Ishikawa (cell line): ENCODE measurements around the gene SLC35A1.

Experiments
- CEBPB ChIP-seq: IDR thresholded peaks from 2 replicates; pipeline ENCODE4 v1.6.1; 2012
- RAD21 ChIP-seq: IDR thresholded peaks from 2 replicates; pipeline ENCODE4 v1.6.1; 2012; ENCODE audit warnings: low read depth
- TF ChIP-seq, protein P1 (sequence below): IDR thresholded peaks from 2 replicates; pipeline ENCODE4 v1.6.1; 2012

DNA sequence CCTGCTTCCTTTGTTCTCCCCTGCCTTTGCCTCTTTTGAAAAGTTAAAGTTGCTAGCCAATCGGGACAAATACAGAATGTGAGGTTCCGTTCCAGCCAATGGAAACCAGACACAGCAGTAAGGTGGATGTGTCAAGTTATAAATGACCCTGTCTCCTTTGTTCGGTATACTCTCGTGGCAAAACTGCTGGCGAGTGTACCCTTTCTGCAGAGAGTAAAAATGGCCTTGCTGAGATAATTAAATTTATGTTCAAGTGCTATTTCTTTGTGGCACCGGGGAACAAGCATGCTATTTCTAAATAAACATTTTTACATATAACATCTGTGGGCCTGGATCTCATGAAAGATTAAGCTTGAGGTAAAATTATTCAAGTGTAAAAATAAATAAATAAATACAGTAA lies 66.8 kb downstream of the SLC35A1 start:
- TF ChIP-seq, protein P1, sequence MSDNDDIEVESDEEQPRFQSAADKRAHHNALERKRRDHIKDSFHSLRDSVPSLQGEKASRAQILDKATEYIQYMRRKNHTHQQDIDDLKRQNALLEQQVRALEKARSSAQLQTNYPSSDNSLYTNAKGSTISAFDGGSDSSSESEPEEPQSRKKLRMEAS, result no peak
- TF ChIP-seq RAD21 (no peak), CEBPB (no peak)
